A549 (cell line): Measurements from ENCODE around the gene ZFYVE19. TPM values are rescaled to one million over a fixed set of nuclear protein-coding genes. Genes with fewer than 3 reads are reported as not detected.

ENCODE experiments used
- ATAC-seq, 2 experiments: fragments of 200-7000 bp in 1 of 2; fragments of >200 bp in 1 of 2; cut with Nextera tagmentation in 1 of 2; cut with Tn5 transposase in 1 of 2; 3 replicates each; pipeline versions ENCODE4 v1.8.0 to v1.9.1; 2018 to 2020; ENCODE audit warnings: mild to moderate bottlenecking in 1 of 2, moderate library complexity in 1 of 2
- CTCF ChIA-PET: fragments of 300-600 bp; sonication (Branson Sonifier 250); formaldehyde crosslinking; extraction: SDS; loops from one replicate; lab custom pipeline; 2021; ENCODE audit warnings: antibody characterized with exemption, inconsistent platforms; lab: Yijun Ruan, JAX
- POLR2A ChIA-PET: fragments of 350-600 bp; formaldehyde crosslinking; extraction: SDS; loops from one replicate; lab custom pipeline; 2021; ENCODE audit warnings: antibody characterized with exemption, inconsistent platforms; lab: Yijun Ruan, JAX
- DNase-seq, 2 experiments: peaks; one replicate each; pipeline versions ENCODE4 v3.0.0 to v3.0.0-alpha.2; 2011 to 2016; ENCODE audit warnings: low read depth in 1 of 2, low spot score in 1 of 2
- FAIRE-seq: peaks from 2 replicates; lab custom pipeline; 2011; peaks lifted over from hg19 to GRCh38; lab: Jason Lieb, UNC
- H3K27ac ChIP-seq, 2 experiments: fragments of >200 bp; sonication (Bioruptor Twin); formaldehyde crosslinking; 3 replicates each; pipeline ENCODE4 v1.5.1; 2016 to 2017
- H3K4me1 ChIP-seq: fragments of >200 bp; sonication (Bioruptor Twin); formaldehyde crosslinking; 3 replicates; pipeline ENCODE4 v1.6.1; 2016
- H3K4me2 ChIP-seq: fragments of >200 bp; sonication (Bioruptor Twin); formaldehyde crosslinking; 3 replicates; pipeline ENCODE4 v1.6.1; 2016
- H3K4me3 ChIP-seq: fragments of >200 bp; sonication (Bioruptor Twin); formaldehyde crosslinking; 3 replicates; pipeline ENCODE4 v1.5.1; 2016
- H3K9me3 ChIP-seq: fragments of >200 bp; sonication (Bioruptor Twin); formaldehyde crosslinking; 3 replicates; pipeline ENCODE4 v1.6.1; 2016
- CBX2 ChIP-seq: fragments of 200-600 bp; sonication (generic); IDR thresholded peaks from 2 replicates; pipeline ENCODE4 v1.6.1; 2016; ENCODE audit warnings: low read depth, mild to moderate bottlenecking, borderline replicate concordance
- CEBPB ChIP-seq, 2 experiments: fragments of >200 bp in 1 of 2; sonication (Bioruptor Twin) in 1 of 2; formaldehyde crosslinking in 1 of 2; IDR thresholded peaks; 2 replicates each; pipeline ENCODE4 v1.6.1; 2012 to 2016
- EP300 ChIP-seq, 2 experiments: fragments of >200 bp; sonication (Bioruptor Twin); formaldehyde crosslinking; IDR thresholded peaks; 2 replicates in 1 of 2; 3 replicates in 1 of 2; pipeline ENCODE4 v1.6.1; 2016 to 2017
- ESRRA ChIP-seq: fragments of 150-350 bp; IDR thresholded peaks from 2 replicates; pipeline ENCODE4 v1.6.1; 2014; ENCODE audit warnings: mild to moderate bottlenecking, low read length, borderline replicate concordance
- HEYL ChIP-seq: fragments of 250-450 bp; sonication (Bioruptor Pico); IDR thresholded peaks from 2 replicates; pipeline ENCODE4 v1.8.0; 2021; ENCODE audit warnings: mild to moderate bottlenecking, moderate library complexity
- HMGXB4 ChIP-seq: fragments of 250-450 bp; sonication (Bioruptor Pico); IDR thresholded peaks from 2 replicates; pipeline ENCODE4 v1.5.0; 2021; ENCODE audit warnings: mild to moderate bottlenecking, moderate library complexity, borderline replicate concordance
- HOXB5 ChIP-seq: fragments of 250-450 bp; sonication (Bioruptor Pico); IDR thresholded peaks from 2 replicates; pipeline ENCODE4 v1.5.0; 2020; ENCODE audit warnings: mild to moderate bottlenecking, moderate library complexity
- JUNB ChIP-seq: fragments of >200 bp; sonication (Bioruptor Twin); formaldehyde crosslinking; IDR thresholded peaks from 2 replicates; pipeline ENCODE4 v1.6.1; 2016
- MAFK ChIP-seq: fragments of 450-650 bp; IDR thresholded peaks from 2 replicates; pipeline ENCODE4 v1.6.1; 2014; ENCODE audit not compliant: partially characterized antibody
- MAX ChIP-seq: IDR thresholded peaks from 2 replicates; pipeline ENCODE4 v1.6.1; 2012
- MYC ChIP-seq: IDR thresholded peaks from 2 replicates; pipeline ENCODE4 v1.6.1; 2012; ENCODE audit warnings: mild to moderate bottlenecking, inconsistent platforms, low read length, improper control_type of control experiment, borderline replicate concordance
- NPAS2 ChIP-seq: fragments of 250-450 bp; sonication (Bioruptor Pico); IDR thresholded peaks from 2 replicates; pipeline ENCODE4 v1.8.0; 2022; ENCODE audit warnings: mild to moderate bottlenecking, moderate library complexity, borderline replicate concordance
- PBX3 ChIP-seq: IDR thresholded peaks from 2 replicates; pipeline ENCODE4 v1.6.1; 2012
- RARB ChIP-seq: fragments of 250-450 bp; sonication (Bioruptor Pico); IDR thresholded peaks from 2 replicates; pipeline ENCODE4 v1.8.0; 2021; ENCODE audit warnings: mild to moderate bottlenecking, moderate library complexity
- REST ChIP-seq: fragments of 200-600 bp; sonication (generic); IDR thresholded peaks from 2 replicates; pipeline ENCODE4 v1.6.1; 2016; ENCODE audit warnings: antibody characterized with exemption, mild to moderate bottlenecking, moderate library complexity
- SMC3 ChIP-seq: fragments of >200 bp; sonication (Bioruptor Twin); formaldehyde crosslinking; IDR thresholded peaks from 3 replicates; pipeline ENCODE4 v1.6.1; 2018; ENCODE audit warnings: inconsistent platforms
- TP53 ChIP-seq: fragments of 250-450 bp; sonication (Bioruptor Pico); IDR thresholded peaks from 2 replicates; pipeline ENCODE4 v1.5.0; 2021; ENCODE audit warnings: mild to moderate bottlenecking, moderate library complexity
- USF2 ChIP-seq: fragments of 450-650 bp; IDR thresholded peaks from 2 replicates; pipeline ENCODE4 v1.6.1; 2014; ENCODE audit warnings: antibody characterized with exemption
- ZC3H11A ChIP-seq: fragments of 450-650 bp; IDR thresholded peaks from 2 replicates; pipeline ENCODE4 v1.6.1; 2014; ENCODE audit warnings: antibody characterized with exemption, mild to moderate bottlenecking
- ZFP36 ChIP-seq: fragments of 450-650 bp; IDR thresholded peaks from 2 replicates; pipeline ENCODE4 v1.6.1; 2014; ENCODE audit warnings: borderline replicate concordance; ENCODE audit not compliant: partially characterized antibody
- ZNF302 ChIP-seq: fragments of 250-450 bp; sonication (Bioruptor Pico); IDR thresholded peaks from 2 replicates; pipeline ENCODE4 v1.9.0; 2021; ENCODE audit warnings: inconsistent platforms, mild to moderate bottlenecking, moderate library complexity
- WGBS: methylation state at CpG from one replicate; pipeline ENCODE4 v1.1.6; 2017; ENCODE audit errors: missing lambda C conversion rate; 5-methylcytosine and 5-hydroxymethylcytosine counted together
- polyA plus RNA-seq, 4 experiments: library from polyadenylated mRNA; depleted of rRNA in 3 of 4; stranded (reverse); fragments of >200 nt; fragmentation: RNase III in 1 of 4; extraction: RNeasy Plus Mini Kit Qiagen cat#74134 plus additional on column Dnase treatment in 1 of 4; gene quantifications; 2 replicates in 3 of 4; 3 replicates in 1 of 4; pipeline ENCODE4 v1.2.3, GENCODE V29; 2011 to 2017

Gene ZFYVE19
- polyA plus RNA-seq, 2 of the 4 experiments (the other 2 are of a cell fraction), result 15.6 to 25.6 TPM

GRCh38 chr15:40823572-40824343 is 16.9 kb downstream of the ZFYVE19 start:
- TF ChIP-seq NPAS2 (CRISPR knock-in tag) (no peak), USF2 (no peak), ESRRA (no peak), ZFP36 (no peak)
- 72% methylated on average over 1 of the region's 1 CpG for WGBS
- DNase-seq, result no peak
- peaks cover 35% of the 10 kb centered on the region for H3K4me1 ChIP-seq
- FAIRE-seq, result no peak
- CTCF ChIA-PET, result interaction anchor here (2.6 kb wide), 1 partner anchor 35 kb away, joined by 11 read pairs; no protein-coding TSS in a partner anchor
- POLR2A ChIA-PET, result no interaction called here
- no peak overlapping the region for H3K4me2 ChIP-seq
- peak; percentile 56 to 67; a peak in 5 of 6 replicates for ATAC-seq
- no peaks in the 10 kb centered on the region for H3K9me3 ChIP-seq
- no peak overlapping the region for H3K4me3 ChIP-seq
- peak overlapping the region in 1 of 2 experiments; percentile 41; a peak in 1 of 6 replicates for H3K27ac ChIP-seq

- 47% methylated on average over 5 of the region's 5 CpGs for WGBS
Observed at GRCh38 chr15:40825661-40826422, 19.0 kb downstream of the ZFYVE19 start.

GRCh38 chr15:40826423-40827075 is 19.7 kb downstream of the ZFYVE19 start:
- no peaks in the 10 kb centered on the region for H3K9me3 ChIP-seq
- no peak for DNase-seq
- POLR2A ChIA-PET, result no interaction called here
- FAIRE-seq, result no peak
- H3K27ac ChIP-seq, result peak overlapping the region in 1 of 2 experiments; percentile 66; a peak in 3 of 6 replicates
- CTCF ChIA-PET, result interaction anchor here (0.6 to 2.6 kb wide), 3 partner anchors 14 to 389 kb away, joined by 3 to 11 read pairs (median 3); no protein-coding TSS in a partner anchor
- H3K4me3 ChIP-seq, result no peak overlapping the region
- no peak overlapping the region for H3K4me2 ChIP-seq
- no peak for ATAC-seq
- 87% methylated on average over 4 of the region's 4 CpGs for WGBS
- H3K4me1 ChIP-seq, result peaks cover 39% of the 10 kb centered on the region
- no peak for TF ChIP-seq TP53 (CRISPR knock-in tag)
- no peak for TF ChIP-seq HEYL (CRISPR knock-in tag)
- TF ChIP-seq MAX, result no peak
- no peak for TF ChIP-seq REST
- no peak for TF ChIP-seq CEBPB (IDR thresholded peaks at IDR 0.05)
- no peak for TF ChIP-seq SMC3
- no peak for TF ChIP-seq CBX2
- no peak for TF ChIP-seq EP300 (IDR thresholded peaks at IDR 0.05)
- TF ChIP-seq ZC3H11A, result no peak
- no peak for TF ChIP-seq RARB (CRISPR knock-in tag)
- TF ChIP-seq HMGXB4, result no peak
- TF ChIP-seq HOXB5 (CRISPR knock-in tag), result no peak
- no peak for TF ChIP-seq MAFK

More at GRCh38 chr15:40825661-40826422, 19.0 kb downstream of the ZFYVE19 start:
- Histone ChIP-seq H3K4me1 (peaks cover 39% of the 10 kb centered on the region), H3K9me3 (no peaks in the 10 kb centered on the region), H3K4me3 (no peak overlapping the region), H3K27ac (peak overlapping the region in 1 of 2 experiments; percentile 66; a peak in 4 of 6 replicates), H3K4me2 (peak overlapping the region; percentile 45)
- CTCF ChIA-PET, result interaction anchor here (0.6 to 2.6 kb wide), 2 partner anchors 33 to 390 kb away, joined by 3 to 11 read pairs; no protein-coding TSS in a partner anchor
- no peak for FAIRE-seq
- POLR2A ChIA-PET, result no interaction called here
- ATAC-seq, result peak; percentile 49 to 74; a peak in 3 of 6 replicates
- TF ChIP-seq PBX3, result no peak
- TF ChIP-seq MYC, result no peak
- no peak for TF ChIP-seq RARB (CRISPR knock-in tag)
- peak; percentile 51 for TF ChIP-seq MAFK
- TF ChIP-seq CEBPB (IDR thresholded peaks at IDR 0.05), result no peak
- TF ChIP-seq ZNF302 (CRISPR knock-in tag), result no peak
- no peak for TF ChIP-seq JUNB
- DNase-seq, result peak in 1 of 2 experiments; percentile 57
